GM19240 (cell line): Measurements from ENCODE around the gene SAFB.
"Not testable (repeated sequence)": the region's sequence is repeated elsewhere in the genome, so short reads cannot be mapped to it uniquely, and the experiment has no call there.

ENCODE experiments used
- DNase-seq: peaks from one replicate; pipeline ENCODE4 v3.0.0; 2011; ENCODE audit warnings: low spot score; ENCODE audit not compliant: insufficient read length

Gene SAFB

GRCh38 chr19:5696196-5697021 lies 73.5 kb downstream of the SAFB start:
- no peak for DNase-seq

- DNase-seq = no peak
Measured at GRCh38 chr19:5697022-5697889, 74.4 kb downstream of the SAFB start.

GRCh38 chr19:5697890-5698634 lies 75.2 kb downstream of the SAFB start:
- no peak for DNase-seq

GRCh38 chr19:5698635-5699422 lies 75.9 kb downstream of the SAFB start:
- no peak for DNase-seq

DNA sequence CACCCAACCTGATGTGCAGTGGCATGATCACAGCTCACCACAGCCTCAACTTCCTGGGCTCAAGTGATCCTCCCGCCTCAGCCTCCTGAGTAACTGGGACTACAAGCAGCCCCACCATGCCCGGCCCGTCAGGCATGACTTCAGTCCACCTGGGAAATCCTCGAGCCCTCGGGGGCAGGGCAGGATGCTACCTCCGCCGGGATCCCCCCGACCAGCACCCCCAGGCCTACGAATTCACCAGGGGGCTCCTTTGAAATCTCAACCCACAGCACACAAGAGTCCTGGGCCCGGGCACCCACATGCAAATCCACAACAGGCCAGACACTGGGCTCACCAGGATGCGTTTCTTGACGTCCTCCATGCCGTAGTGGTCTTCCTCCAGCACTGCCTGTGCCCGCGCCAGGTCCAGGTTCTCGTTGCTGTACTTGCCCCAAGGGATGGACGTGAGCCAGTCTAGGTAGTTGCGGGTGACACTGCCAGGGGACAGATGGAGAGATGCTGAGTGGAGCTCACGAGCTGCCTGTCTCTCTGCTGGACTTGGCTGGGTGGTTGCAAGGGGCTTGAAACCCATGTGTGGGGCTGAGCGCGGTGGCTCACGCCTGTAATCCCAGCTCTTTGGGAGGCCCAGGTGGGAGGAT lies 77.7 kb downstream of the SAFB start:
- no peak for DNase-seq

DNA sequence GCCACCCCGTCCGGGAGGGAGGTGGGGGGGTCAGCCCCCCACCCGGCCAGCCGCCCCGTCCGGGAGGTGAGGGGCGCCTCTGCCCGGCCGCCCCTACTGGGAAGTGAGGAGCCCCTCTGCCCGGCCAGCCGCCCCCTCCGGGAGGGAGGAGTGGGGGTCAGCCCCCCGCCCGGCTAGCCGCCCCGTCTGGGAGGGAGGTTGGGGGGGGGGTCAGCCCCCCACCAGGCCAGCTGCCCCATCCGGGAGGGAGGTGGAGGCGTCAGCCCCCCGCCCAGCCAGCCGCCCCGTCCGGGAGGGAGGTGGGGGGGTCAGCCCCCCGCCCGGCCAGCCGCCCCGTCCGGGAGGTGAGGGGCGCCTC lies 79.1 kb downstream of the SAFB start:
- DNase-seq = not testable (repeated sequence)

GRCh38 chr19:5703819-5704818 lies 81.2 kb downstream of the SAFB start:
- no peak for DNase-seq

DNA sequence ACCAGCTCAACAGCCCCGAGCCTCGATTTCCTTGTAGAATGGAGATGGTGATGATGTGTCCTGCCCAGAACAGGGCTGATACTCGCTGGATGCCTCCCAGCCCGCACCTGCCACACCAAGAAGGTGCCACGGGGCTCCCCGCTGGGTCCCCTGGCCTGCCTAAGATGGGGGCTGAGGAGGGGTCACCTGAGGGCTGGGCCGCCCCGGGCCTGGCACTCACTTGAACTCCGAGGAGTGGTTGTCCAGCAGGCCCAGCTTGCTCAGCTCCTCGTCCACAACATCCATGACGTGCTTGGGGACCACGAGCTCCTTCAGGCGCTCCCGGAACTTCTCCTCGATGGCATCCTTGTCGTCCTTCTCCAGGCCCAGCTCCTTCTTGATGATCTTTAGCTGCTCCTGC lies 82.7 kb downstream of the SAFB start:
- DNase-seq = no peak

DNA sequence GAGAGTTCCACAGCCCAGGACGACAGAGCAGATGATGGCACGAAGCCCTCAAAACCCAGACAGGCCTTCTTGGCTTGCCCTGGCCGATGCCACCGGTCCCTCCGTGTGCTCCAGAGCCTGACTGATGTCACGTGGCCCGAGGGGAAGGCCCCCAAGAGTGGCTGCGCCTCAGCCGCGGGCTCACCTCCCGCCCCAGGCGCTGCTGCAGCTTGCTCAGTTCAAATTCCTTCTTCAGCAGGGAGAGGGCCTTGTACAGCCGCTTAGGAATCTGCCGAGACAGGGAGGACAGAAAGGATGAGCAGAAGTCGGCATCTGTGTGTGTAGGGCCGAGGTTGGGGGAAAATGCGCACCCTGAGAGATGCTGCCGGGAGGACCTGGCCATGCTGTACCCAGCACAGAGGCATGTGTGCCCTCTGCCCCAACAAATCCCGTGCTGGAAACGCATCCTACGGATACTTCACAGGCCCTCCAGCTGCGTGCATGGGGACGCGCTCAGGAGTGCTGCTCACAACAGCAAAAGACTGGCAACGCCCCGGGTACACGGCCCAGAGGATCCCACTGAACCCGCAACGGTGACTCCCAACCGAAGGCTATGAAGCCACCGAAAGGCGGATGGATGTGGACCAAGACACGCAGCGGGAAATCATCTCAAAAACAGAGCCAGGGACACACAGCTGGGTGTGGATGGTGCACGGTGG lies 84.1 kb downstream of the SAFB start:
- DNase-seq = no peak

GRCh38 chr19:5707576-5708575 lies 85.0 kb downstream of the SAFB start:
- DNase-seq = no peak

DNA sequence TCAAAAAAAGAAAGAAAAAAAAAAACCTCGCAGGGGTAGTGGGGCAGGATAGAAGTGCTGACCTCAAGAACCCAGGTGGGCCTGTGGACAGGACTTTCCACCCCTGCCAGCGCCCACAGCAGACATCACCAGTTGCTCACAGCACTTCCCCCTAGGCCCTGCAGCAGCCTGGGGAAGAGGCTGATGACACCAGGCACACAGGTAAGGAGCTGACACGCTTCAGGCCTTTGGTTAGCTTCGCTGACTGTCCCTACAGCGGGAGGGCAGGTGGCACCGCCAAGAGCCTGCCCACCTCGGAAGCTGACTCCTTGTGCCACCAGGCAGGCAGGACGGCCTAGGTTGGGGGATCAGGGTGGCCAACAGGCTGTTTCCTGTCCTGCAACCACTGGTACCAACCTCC lies 88.1 kb downstream of the SAFB start:
- no peak for DNase-seq

- no peak for DNase-seq
Measured at GRCh38 chr19:5711713-5712161, 88.9 kb downstream of the SAFB start.

- DNase-seq = no peak
Measured at GRCh38 chr19:5713228-5713627, 90.3 kb downstream of the SAFB start.

DNA sequence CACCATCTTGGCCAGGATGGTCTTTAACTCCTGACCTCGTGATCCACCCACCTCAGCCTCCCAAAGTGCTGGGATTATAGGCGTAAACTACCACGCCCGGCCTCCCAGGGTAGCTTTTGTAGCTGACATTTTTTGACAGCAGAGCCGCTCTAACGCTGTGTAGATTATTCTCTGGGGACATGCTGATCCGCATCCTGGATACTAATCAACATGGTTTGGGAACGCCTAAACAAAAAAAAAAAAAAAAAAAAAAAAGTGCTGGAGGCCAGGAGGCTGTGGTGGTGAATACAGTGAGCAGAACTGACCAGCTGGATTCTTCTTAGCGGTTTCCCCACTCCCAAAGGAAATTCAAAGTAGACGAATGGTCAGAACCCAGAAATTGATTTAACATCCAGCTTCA lies 91.9 kb downstream of the SAFB start:
- DNase-seq = no peak

GRCh38 chr19:5717215-5717935 lies 94.5 kb downstream of the SAFB start:
- DNase-seq = no peak
